Natural killer cell treated with Interleukin-12 subunit alpha and Interleukin-12 subunit beta and Interleukin-15 and Interleukin-18, amount 100 ng/mL, for 72 hours (primary cell): Measurements from ENCODE around the gene RPS5. TPM values are rescaled to one million over a fixed set of nuclear protein-coding genes. Genes with fewer than 3 reads are reported as not detected.
"Not testable (repeated sequence)": the region's sequence is repeated elsewhere in the genome, so short reads cannot be mapped to it uniquely, and the experiment has no call there.

Experiments used
- ATAC-seq, 2 donors: fragments of 150-1000 bp; cut with Tn5 transposase in 1 of 2; sonication (Bioruptor Pico), chemical (Tn5 transposase) in 1 of 2; 2 replicates each; pipeline ENCODE4 v1.10.0; 2021
- DNase-seq: peaks from one replicate; pipeline ENCODE4 v3.0.0; 2022; ENCODE audit warnings: low spot score
- H3K27ac Mint-ChIP-seq, 2 donors: 1 replicate in 1 of 2; 2 replicates in 1 of 2; pipeline ENCODE4 v1.8.0; 2022; ENCODE audit warnings: mixed read lengths in 2 of 2, mild to moderate bottlenecking in 1 of 2, moderate library complexity in 1 of 2
- H3K27me3 Mint-ChIP-seq, 2 donors: 1 replicate in 1 of 2; 2 replicates in 1 of 2; pipeline ENCODE4 v1.8.0; 2022; ENCODE audit warnings: mixed read lengths in 2 of 2
- H3K36me3 Mint-ChIP-seq: one replicate; pipeline ENCODE4 v1.8.0; 2022; ENCODE audit warnings: mixed read lengths
- H3K4me1 Mint-ChIP-seq, 2 donors: 1 replicate in 1 of 2; 2 replicates in 1 of 2; pipeline ENCODE4 v1.8.0; 2022; ENCODE audit warnings: low read depth in 2 of 2, mixed read lengths in 2 of 2, mild to moderate bottlenecking in 1 of 2
- H3K4me3 Mint-ChIP-seq: one replicate; pipeline ENCODE4 v1.8.0; 2022; ENCODE audit warnings: mixed read lengths
- H3K9me3 Mint-ChIP-seq: 2 replicates; pipeline ENCODE4 v1.8.0; 2022; ENCODE audit warnings: mixed read lengths
- total RNA-seq, 2 donors: library from RNA; stranded (reverse); gene quantifications; one replicate each; pipeline ENCODE4 v1.2.3, GENCODE V29; 2022

Gene RPS5
- 100 to 1,000 TPM; 757 to 786 TPM for total RNA-seq

DNA sequence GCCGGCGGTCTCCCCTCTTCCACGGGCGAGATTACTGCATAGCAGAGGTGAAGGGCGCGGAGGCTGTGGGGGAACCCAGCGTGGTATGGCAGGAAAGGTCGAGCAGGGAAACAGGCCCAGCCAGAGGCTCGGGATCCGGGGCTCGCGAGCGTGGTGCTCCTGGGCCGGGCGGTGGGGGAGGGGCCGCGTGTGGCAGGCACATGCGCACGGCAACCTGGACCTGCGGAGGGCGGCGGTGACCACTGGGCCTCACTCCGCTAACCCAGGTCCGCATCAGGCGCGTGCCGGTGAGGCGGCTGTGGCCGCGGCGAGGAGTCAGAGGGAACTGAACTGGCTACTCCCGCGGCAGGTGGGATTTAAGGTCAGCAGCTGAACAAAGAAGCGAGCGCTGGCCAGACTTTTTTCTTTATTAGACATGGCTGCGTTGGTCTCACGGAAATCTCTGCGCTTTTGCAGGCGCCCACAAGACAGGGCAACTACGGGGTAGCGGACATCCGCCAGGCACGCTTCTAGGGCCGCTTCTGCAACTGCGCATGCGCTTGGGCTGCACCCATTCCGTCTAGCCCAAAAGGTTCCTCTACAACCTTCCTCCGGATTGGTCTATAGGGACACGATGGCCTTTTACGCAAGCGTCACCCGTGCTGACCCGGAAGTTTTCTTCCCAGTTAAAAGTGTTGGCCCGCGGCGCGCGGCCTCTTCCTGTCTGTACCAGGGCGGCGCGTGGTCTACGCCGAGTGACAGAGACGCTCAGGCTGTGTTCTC lies at the start of gene RPS5:
Gene RPS5 (plus strand): TSS at position 694 of the 762 bp plus-strand sequence. CDS start 869 bp downstream, outside the sequence.
- H3K9me3 Mint-ChIP-seq = no peaks in the 10 kb centered on the region
- peak; percentile 97 for DNase-seq
- peak within 1 kb of the TSS; percentile 90 for H3K4me3 Mint-ChIP-seq
- no peaks in the 10 kb centered on the region for H3K27me3 Mint-ChIP-seq
- H3K27ac Mint-ChIP-seq = peak within 1 kb of the TSS; percentile 93 to 95
- H3K36me3 Mint-ChIP-seq = peaks cover 14% of the 10 kb centered on the region
- peak; percentile 95 to 97 for ATAC-seq
- H3K4me1 Mint-ChIP-seq = peaks cover 25 to 33% of the 10 kb centered on the region in 2 donors

DNA sequence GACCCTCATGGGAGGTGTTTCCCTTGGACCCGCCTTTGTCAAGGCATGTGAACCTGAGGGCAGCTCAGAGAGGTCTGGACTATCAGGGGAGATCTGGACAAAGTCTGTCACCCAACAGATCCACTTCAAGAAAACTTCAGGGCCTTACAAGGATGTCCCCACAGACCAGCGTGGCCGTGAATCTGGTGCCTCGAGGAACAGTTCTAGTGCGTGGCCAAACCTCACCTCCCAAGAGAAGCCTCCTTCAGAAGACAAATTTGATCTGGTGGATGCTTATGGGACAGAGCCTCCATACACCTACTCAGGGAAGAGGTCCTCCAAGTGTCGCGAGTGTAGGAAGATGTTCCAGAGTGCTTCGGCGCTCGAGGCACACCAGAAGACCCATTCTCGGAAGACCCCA lies 48.7 kb upstream of the RPS5 start:
- H3K27me3 Mint-ChIP-seq = no peaks in the 10 kb centered on the region
- H3K36me3 Mint-ChIP-seq = peaks cover 13% of the 10 kb centered on the region
- no peak overlapping the region for H3K27ac Mint-ChIP-seq
- DNase-seq = no peak
- peaks cover 6 to 10% of the 10 kb centered on the region in 2 donors for H3K4me1 Mint-ChIP-seq
- no peak overlapping the region for H3K4me3 Mint-ChIP-seq
- H3K9me3 Mint-ChIP-seq = no peaks in the 10 kb centered on the region
- no peak for ATAC-seq

DNA sequence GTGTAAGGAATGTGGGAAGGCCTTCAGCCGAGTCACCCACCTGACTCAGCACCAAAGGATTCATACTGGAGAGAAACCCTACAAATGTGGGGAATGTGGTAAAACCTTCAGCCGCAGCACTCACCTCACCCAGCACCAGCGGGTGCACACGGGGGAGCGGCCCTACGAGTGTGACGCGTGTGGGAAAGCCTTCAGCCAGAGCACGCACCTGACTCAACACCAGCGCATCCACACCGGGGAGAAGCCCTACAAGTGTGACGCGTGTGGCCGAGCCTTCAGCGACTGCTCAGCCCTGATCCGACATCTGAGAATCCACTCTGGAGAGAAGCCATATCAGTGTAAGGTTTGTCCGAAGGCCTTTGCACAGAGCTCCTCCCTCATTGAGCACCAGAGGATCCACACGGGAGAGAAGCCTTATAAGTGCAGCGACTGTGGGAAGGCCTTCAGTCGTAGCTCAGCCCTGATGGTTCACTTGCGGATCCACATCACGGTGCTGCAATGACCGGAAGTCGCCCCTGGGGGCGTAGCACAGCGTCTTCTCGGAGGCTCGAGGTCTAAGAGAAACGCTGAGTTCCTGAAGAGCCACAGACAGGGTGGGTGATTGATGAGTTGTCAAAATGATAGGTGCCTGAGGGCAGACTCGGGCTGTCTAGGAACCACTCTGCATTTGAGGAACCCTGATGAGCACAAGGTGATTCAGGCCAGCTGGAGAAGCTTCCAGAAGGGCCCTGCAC lies 48.1 kb upstream of the RPS5 start:
- Mint-ChIP-seq H3K4me3 (no peak overlapping the region), H3K27me3 (no peaks in the 10 kb centered on the region), H3K36me3 (peaks cover 13% of the 10 kb centered on the region), H3K4me1 (peaks cover 6 to 10% of the 10 kb centered on the region in 2 donors), H3K9me3 (no peaks in the 10 kb centered on the region), H3K27ac (no peak overlapping the region)
- no peak for ATAC-seq
- DNase-seq = no peak

DNA sequence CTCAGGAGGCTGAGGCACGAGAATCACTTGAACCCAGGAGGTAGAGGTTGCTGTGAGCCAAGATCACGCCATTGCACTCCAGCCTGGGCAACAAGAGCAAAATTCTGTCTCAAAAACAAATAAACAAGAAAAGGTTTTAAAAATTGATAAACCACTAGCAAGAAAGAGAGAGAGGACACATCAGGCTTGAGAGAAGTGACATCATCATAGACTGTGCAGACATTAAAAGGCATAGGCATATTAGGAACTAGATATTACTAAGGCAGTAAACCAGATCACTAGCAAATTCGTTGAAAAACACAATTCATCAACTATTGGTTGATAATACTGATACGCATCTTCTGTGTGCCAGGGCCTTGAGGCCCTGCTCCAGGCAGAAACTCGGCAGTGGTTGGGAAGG lies 41.5 kb upstream of the RPS5 start:
- peaks cover 3 to 23% of the 10 kb centered on the region in 2 donors for H3K27me3 Mint-ChIP-seq
- no peak for ATAC-seq
- DNase-seq = no peak
- peak overlapping the region; percentile 32 for H3K4me3 Mint-ChIP-seq
- peaks cover 6 to 20% of the 10 kb centered on the region in 2 donors for H3K4me1 Mint-ChIP-seq
- peaks cover 6% of the 10 kb centered on the region for H3K36me3 Mint-ChIP-seq
- H3K9me3 Mint-ChIP-seq = no peaks in the 10 kb centered on the region
- H3K27ac Mint-ChIP-seq = peak overlapping the region in 1 of 2 donors; percentile 27

DNA sequence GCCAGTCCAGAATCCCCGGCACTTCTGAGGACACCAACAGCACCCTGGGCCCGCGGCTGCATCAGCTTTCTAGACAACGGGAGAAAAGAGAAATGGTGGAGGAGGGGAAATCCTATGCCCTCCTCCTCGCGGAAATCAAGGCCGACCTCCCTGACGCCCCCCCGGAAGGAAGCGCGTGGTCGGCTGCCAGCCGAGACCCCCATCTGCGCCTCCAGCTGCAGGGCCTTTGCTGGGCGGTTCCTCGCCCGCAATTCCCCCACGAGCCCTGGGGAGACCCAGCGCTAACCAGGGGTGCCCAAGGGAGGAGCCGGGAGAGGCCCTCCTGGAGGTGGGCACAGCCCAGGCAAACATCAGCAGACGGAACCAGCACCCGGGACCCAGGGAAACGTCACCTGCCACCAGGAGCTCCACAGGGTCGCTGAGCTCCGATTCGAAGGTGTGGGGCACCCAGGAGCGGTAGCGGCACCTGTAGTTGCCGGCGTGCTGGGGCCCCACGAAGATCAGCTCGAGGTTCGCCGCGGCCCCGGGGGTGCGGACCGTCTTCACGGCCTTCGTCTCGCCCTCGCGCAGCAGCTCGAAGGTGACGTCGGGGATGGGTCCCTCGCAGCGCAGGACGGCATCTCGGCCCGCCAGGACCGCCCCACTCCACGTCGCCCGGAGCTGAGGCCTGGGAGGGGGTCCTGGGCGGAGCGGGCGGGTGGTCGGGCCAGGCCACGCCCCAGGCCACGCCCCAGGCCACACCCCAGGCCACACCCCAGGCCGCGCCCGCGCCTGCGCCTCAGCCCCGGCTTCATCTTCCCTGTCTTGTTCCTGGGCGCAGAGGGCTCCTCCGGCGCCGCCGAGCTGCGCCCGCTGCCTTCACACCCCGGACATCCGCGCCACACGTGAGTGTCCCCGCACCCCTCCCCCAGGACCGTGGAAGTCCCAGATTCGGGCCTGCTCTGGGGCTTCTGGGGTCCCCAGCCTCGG lies 39.8 kb upstream of the RPS5 start:
- peaks cover 6 to 18% of the 10 kb centered on the region in 2 donors for H3K4me1 Mint-ChIP-seq
- no peaks in the 10 kb centered on the region for H3K36me3 Mint-ChIP-seq
- H3K4me3 Mint-ChIP-seq = peak overlapping the region; percentile 78
- H3K27ac Mint-ChIP-seq = peak overlapping the region in 1 of 2 donors; percentile 31
- ATAC-seq (peak; percentile 94 to 97), DNase-seq (peak; percentile 73)
- no peaks in the 10 kb centered on the region for H3K9me3 Mint-ChIP-seq
- peaks cover 3 to 23% of the 10 kb centered on the region in 2 donors for H3K27me3 Mint-ChIP-seq

DNA sequence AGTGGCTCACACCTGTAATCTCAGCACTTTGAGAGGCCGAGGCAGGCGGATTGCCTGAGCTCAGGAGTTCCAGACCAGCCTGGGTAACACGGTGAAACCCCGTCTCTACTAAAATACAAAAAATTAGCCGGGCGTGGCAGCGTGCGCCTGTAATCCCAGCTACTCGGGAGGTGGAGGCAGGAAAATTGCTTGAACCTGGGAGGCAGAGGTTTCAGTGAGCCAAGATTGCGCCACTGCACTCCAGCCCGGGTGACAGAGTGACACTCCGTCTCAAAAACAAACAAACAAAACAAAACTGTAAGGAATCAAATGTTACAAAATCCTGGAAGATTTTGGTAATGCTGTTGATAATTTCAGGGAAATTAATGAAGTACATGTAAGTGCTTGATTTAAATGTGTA lies 39.0 kb upstream of the RPS5 start:
- H3K4me3 Mint-ChIP-seq = peak overlapping the region; percentile 78
- not testable (repeated sequence) for H3K36me3 Mint-ChIP-seq, H3K9me3 Mint-ChIP-seq, DNase-seq, ATAC-seq
- H3K27me3 Mint-ChIP-seq = peaks cover 3 to 23% of the 10 kb centered on the region in 2 donors
- peaks cover 6 to 18% of the 10 kb centered on the region in 2 donors for H3K4me1 Mint-ChIP-seq
- H3K27ac Mint-ChIP-seq = peak overlapping the region in 1 of 2 donors; percentile 31

DNA sequence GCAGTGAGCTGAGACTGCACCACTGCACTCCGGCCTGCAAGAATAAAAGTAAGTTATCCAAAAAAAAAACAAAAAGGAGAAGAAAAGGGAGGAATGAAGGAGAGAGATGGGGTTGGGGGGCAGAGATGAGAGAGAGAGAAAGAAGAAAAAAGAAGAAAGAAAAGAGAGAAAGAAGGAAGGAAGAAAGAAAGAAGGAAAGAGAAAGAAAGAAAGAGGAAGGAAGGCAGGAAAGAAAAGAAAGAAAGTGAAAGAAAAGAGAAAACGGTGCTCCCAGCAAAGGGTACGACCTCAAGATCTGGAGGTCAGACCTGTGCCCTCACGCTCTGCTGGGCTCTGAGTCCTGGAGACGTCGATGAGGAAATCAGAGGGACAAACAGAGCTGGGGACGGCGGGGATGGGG lies 37.5 kb upstream of the RPS5 start:
- H3K36me3 Mint-ChIP-seq = no peaks in the 10 kb centered on the region
- DNase-seq (no peak), ATAC-seq (no peak)
- no peaks in the 10 kb centered on the region for H3K9me3 Mint-ChIP-seq
- H3K4me1 Mint-ChIP-seq = peaks cover 6 to 18% of the 10 kb centered on the region in 2 donors
- H3K27me3 Mint-ChIP-seq = peaks cover 3 to 22% of the 10 kb centered on the region in 2 donors
- peak overlapping the region; percentile 60 for H3K4me3 Mint-ChIP-seq
- H3K27ac Mint-ChIP-seq = no peak overlapping the region

DNA sequence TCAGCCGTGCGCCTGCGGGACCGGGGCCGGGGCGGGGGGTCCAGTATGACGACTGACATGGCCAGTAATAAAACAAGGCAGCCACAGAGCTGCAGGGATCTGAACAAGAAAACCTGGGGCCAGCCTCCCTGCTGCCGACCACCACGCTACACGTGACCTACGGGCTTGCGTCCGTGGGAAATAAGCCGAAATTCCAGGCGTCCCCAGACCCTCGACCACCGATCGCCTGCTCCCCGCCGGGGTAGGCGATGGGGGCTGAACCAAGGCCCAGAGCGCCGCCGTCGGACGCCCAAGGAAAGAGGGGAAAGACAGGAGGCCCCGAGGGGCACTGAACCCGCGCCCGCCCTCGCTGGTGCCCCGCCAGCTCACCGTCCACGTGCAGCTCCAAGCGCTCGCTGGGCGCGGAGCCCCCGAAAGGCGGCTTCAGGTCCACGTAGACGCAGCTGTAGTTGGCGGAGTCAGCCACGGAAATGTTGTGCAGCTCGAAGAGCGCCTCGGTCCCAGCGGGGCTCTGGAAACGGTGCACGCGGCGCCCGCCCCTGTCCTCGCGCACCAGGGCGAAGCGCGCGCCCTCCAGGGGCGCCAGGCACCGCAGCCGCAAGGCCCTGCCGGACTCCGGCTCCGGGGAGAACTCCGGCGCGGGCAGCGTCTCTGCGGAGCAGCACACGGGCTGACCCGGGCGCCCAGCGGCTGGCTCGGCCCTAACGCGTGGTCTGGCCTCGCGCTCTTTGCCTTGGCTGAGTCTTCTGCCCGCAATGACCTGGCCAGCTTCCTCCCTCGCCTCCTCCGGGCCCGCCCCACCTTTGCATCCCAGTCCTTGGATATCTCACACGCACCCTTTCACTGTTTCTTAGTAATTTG lies 36.8 kb upstream of the RPS5 start:
- Mint-ChIP-seq H3K36me3 (no peaks in the 10 kb centered on the region), H3K27ac (no peak overlapping the region), H3K4me1 (peaks cover 6 to 15% of the 10 kb centered on the region in 2 donors), H3K9me3 (no peaks in the 10 kb centered on the region), H3K4me3 (peak overlapping the region; percentile 60), H3K27me3 (peaks cover 3 to 16% of the 10 kb centered on the region in 2 donors)
- ATAC-seq = no peak
- no peak for DNase-seq

DNA sequence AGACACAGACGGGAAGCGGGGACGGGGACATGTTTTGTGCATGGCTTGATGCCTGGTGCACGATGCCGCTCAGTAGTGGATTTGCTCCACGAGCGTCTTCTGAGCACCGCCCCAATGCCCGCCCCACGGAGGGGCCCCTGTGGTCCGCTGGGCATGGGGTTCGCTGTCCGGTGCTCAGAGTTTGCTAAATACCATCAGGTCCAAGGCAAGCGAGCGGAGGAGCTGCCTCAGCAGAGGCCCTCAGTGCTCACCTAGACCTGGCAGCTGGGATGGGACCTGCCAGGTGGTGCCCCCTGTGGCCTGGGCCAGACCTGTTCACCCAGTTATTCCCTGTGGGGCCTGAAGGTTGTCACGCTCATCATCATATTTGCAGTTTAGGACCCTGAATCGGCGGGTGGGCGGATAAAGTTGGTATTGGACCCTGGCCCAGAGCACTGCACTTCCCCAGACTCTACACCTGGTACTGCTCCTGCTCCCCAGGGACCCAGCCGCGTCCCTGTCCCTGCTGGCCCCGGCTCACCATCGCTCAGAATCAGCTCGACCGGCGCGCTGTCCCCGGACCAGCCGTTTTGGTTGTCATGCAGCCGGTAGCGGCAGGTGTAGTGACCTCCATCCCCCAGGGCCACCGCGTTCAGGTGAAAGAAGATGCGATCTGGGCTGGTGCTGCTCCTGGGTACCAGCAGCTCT lies 36.1 kb upstream of the RPS5 start:
- peaks cover 0 to 8% of the 10 kb centered on the region in 2 donors for H3K27me3 Mint-ChIP-seq
- ATAC-seq (no peak), DNase-seq (no peak)
- H3K4me1 Mint-ChIP-seq = peaks cover 6 to 12% of the 10 kb centered on the region in 2 donors
- H3K4me3 Mint-ChIP-seq = no peak overlapping the region
- H3K27ac Mint-ChIP-seq = no peak overlapping the region
- no peaks in the 10 kb centered on the region for H3K9me3 Mint-ChIP-seq
- no peaks in the 10 kb centered on the region for H3K36me3 Mint-ChIP-seq

DNA sequence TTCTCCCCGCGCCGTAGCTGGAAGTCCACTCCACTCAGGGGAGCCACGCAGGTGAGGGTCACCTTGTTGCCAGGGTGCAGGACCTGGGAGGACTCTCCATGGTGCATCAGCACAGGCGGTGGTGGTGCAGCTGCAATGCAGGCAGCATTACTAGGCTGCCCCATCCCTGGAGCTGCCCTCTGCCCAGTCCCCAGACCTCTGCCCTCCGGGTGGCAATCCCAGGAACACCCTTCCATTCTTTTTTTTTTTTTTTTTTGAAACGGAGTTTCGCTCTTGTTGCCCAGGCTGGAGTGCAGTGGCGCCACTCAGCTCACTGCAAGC lies 35.6 kb upstream of the RPS5 start:
- DNase-seq = no peak
- peaks cover 6 to 13% of the 10 kb centered on the region in 2 donors for H3K4me1 Mint-ChIP-seq
- ATAC-seq = no peak
- no peaks in the 10 kb centered on the region for H3K9me3 Mint-ChIP-seq
- no peaks in the 10 kb centered on the region for H3K36me3 Mint-ChIP-seq
- no peak overlapping the region for H3K27ac Mint-ChIP-seq
- peaks cover 0 to 7% of the 10 kb centered on the region in 2 donors for H3K27me3 Mint-ChIP-seq
- H3K4me3 Mint-ChIP-seq = no peak overlapping the region

DNA sequence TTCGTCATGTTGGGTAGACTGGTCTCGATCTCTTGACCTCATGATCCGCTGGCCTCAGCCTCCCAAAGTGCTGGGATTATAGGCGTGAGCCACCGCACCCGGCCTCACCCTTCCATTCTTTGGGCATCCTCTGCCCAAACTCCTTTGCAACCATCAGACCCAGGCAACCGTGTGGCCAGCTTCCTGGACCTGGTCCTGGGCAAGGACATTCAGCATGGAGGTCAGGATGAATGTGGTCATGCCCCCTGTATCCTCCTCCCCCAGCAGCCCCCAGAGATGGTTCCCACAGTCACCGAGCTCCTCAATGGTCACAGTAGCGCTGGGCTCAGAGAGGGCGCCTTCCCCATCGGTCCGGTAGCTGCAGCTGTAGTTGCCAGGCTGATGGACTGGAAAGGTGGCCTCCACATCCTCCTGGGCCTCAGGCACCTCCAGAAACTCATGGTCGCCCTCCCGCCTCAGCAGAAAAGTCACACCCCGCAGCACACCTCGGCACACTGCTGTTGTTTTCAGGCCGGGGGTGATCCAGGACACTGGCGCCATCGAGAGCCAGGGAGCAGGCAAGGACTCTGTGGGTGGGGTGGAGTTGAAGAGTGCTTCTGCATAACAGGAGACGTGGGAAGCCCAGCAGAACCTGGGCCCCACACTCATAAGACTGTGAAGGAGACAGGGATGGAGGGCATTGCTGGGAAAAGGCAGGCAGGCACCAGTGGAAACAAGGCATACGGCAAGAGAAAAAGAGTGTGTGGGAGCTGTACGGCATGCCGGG lies 34.9 kb upstream of the RPS5 start:
- H3K36me3 Mint-ChIP-seq = no peaks in the 10 kb centered on the region
- peaks cover 6 to 10% of the 10 kb centered on the region in 2 donors for H3K4me1 Mint-ChIP-seq
- no peak for DNase-seq
- H3K27me3 Mint-ChIP-seq = peaks cover 0 to 7% of the 10 kb centered on the region in 2 donors
- no peaks in the 10 kb centered on the region for H3K9me3 Mint-ChIP-seq
- no peak overlapping the region for H3K4me3 Mint-ChIP-seq
- no peak overlapping the region for H3K27ac Mint-ChIP-seq
- no peak for ATAC-seq
